ENCODE data around the gene PLEK. TPM values are rescaled to one million over a fixed set of nuclear protein-coding genes. Genes with fewer than 3 reads are reported as not detected.

Gene PLEK
- total and polyA plus RNA-seq, 9 of the 15 experiments (the other 6 are each of a cell fraction or from before 2014, with no cell fraction given) = 0.14 to 1.2 (median 0.36) TPM

GRCh38 chr2:68403199-68403644, 38.1 kb downstream of the PLEK start (continued):
- TF ChIP-seq, protein P1, sequence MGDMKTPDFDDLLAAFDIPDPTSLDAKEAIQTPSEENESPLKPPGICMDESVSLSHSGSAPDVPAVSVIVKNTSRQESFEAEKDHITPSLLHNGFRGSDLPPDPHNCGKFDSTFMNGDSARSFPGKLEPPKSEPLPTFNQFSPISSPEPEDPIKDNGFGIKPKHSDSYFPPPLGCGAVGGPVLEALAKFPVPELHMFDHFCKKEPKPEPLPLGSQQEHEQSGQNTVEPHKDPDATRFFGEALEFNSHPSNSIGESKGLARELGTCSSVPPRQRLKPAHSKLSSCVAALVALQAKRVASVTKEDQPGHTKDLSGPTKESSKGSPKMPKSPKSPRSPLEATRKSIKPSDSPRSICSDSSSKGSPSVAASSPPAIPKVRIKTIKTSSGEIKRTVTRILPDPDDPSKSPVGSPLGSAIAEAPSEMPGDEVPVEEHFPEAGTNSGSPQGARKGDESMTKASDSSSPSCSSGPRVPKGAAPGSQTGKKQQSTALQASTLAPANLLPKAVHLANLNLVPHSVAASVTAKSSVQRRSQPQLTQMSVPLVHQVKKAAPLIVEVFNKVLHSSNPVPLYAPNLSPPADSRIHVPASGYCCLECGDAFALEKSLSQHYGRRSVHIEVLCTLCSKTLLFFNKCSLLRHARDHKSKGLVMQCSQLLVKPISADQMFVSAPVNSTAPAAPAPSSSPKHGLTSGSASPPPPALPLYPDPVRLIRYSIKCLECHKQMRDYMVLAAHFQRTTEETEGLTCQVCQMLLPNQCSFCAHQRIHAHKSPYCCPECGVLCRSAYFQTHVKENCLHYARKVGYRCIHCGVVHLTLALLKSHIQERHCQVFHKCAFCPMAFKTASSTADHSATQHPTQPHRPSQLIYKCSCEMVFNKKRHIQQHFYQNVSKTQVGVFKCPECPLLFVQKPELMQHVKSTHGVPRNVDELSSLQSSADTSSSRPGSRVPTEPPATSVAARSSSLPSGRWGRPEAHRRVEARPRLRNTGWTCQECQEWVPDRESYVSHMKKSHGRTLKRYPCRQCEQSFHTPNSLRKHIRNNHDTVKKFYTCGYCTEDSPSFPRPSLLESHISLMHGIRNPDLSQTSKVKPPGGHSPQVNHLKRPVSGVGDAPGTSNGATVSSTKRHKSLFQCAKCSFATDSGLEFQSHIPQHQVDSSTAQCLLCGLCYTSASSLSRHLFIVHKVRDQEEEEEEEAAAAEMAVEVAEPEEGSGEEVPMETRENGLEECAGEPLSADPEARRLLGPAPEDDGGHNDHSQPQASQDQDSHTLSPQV (IDR thresholded peaks at IDR 0.05) = peak; percentile 43; the same call in 1 of the 2 replicates
- TF ChIP-seq SAP30 (IDR thresholded peaks at IDR 0.05; ENCODE audit: borderline replicate concordance, insufficient read depth, low read depth, low read length, poor library complexity, severe bottlenecking) (no peak), RHOXF2B (CRISPR knock-in tag; conservative IDR thresholded peaks at IDR 0.05) (no peak), MAFK (IDR thresholded peaks at IDR 0.05; ENCODE audit: low read length) (no peak), ZNF699 (CRISPR knock-in tag; IDR thresholded peaks at IDR 0.05; ENCODE audit: insufficient replicate concordance) (no peak), ZKSCAN8 (CRISPR knock-in tag; IDR thresholded peaks at IDR 0.05) (0 out of 2 replicates have a peak, but pooled peaks have one; percentile 41), L3MBTL2 (IDR thresholded peaks at IDR 0.05) (no peak), RBM34 (IDR thresholded peaks at IDR 0.05; ENCODE audit: borderline replicate concordance, insufficient read depth, low read length) (no peak), SMAD2 (IDR thresholded peaks at IDR 0.05; ENCODE audit: low read depth, low read length) (no peak), MAZ (CRISPR knock-in tag; conservative IDR thresholded peaks at IDR 0.05 in 1 of 2, IDR thresholded peaks at IDR 0.05 in 1 of 2) (peak; percentile 30 to 82; a peak in 2 of 4 replicates), LEF1 (IDR thresholded peaks at IDR 0.05) (peak; percentile 40; the same call in 1 of the 2 replicates), HMGN3 (IDR thresholded peaks at IDR 0.05; ENCODE audit: borderline replicate concordance, extremely low read depth, insufficient read length, low read depth, low read length) (no peak), POLR3G (IDR thresholded peaks at IDR 0.05; ENCODE audit: extremely low read depth, insufficient read length, insufficient replicate concordance) (no peak), SPI1 (IDR thresholded peaks at IDR 0.05; ENCODE audit: borderline replicate concordance, low read depth, low read length) (no peak), FOXA3 (CRISPR knock-in tag; conservative IDR thresholded peaks at IDR 0.05 in 1 of 2, IDR thresholded peaks at IDR 0.05 in 1 of 2) (peak; percentile 88 to 93), RBBP5 (IDR thresholded peaks at IDR 0.05; ENCODE audit: borderline replicate concordance, insufficient read depth, low read length, poor library complexity, severe bottlenecking) (no peak), ZNF184 (CRISPR knock-in tag; IDR thresholded peaks at IDR 0.05) (no peak), EP300 (IDR thresholded peaks at IDR 0.05; ENCODE audit: low read length) (peak; percentile 5; the same call in 1 of the 2 replicates)
- TF ChIP-seq, protein P2, sequence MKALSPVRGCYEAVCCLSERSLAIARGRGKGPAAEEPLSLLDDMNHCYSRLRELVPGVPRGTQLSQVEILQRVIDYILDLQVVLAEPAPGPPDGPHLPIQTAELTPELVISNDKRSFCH (CRISPR knock-in tag; IDR thresholded peaks at IDR 0.05) = no peak
- TF ChIP-seq, protein P2 (tag; IDR thresholded peaks at IDR 0.05) = 0 out of 2 replicates have a peak, but pooled peaks have one; percentile 27
- TF ChIP-seq, protein P3, sequence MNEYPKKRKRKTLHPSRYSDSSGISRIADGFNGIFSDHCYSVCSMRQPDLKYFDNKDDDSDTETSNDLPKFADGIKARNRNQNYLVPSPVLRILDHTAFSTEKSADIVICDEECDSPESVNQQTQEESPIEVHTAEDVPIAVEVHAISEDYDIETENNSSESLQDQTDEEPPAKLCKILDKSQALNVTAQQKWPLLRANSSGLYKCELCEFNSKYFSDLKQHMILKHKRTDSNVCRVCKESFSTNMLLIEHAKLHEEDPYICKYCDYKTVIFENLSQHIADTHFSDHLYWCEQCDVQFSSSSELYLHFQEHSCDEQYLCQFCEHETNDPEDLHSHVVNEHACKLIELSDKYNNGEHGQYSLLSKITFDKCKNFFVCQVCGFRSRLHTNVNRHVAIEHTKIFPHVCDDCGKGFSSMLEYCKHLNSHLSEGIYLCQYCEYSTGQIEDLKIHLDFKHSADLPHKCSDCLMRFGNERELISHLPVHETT (CRISPR knock-in tag; conservative IDR thresholded peaks at IDR 0.05 in 1 of 2, IDR thresholded peaks at IDR 0.05 in 1 of 2) = peak in 1 of 2 experiments; percentile 60; a peak in 2 of 4 replicates
